Thyroid gland (tissue), 4 donors: ENCODE measurements around the gene CACNG7. TPM values are rescaled to one million over a fixed set of nuclear protein-coding genes. Genes with fewer than 3 reads are reported as not detected.

Experiments
- DNase-seq, 2 donors: peaks; one replicate each; pipeline ENCODE4 v3.0.0-alpha.2; 2019
- H3K27ac ChIP-seq, 3 donors: fragments of 200-600 bp; sonication (generic); 1 replicate in 2 of 3; 2 replicates in 1 of 3; pipeline ENCODE4 v1.5.1; 2016 to 2019; ENCODE audit warnings: mild to moderate bottlenecking in 1 of 3, moderate library complexity in 1 of 3
- H3K27me3 ChIP-seq: fragments of 200-600 bp; sonication (generic); one replicate; pipeline ENCODE4 v1.5.1; 2019
- H3K36me3 ChIP-seq, 2 donors: fragments of 200-600 bp; sonication (generic); one replicate each; pipeline ENCODE4 v1.5.1; 2016 to 2019
- H3K4me1 ChIP-seq, 2 donors: fragments of 200-600 bp; sonication (generic); one replicate each; pipeline ENCODE4 v1.5.1; 2017 to 2019
- H3K4me3 ChIP-seq, 3 donors: fragments of 200-600 bp; sonication (generic); replicated peaks in 1 of 3; 1 replicate in 2 of 3; 2 replicates in 1 of 3; pipeline ENCODE4 v1.5.1; 2016; ENCODE audit warnings: mild to moderate bottlenecking in 1 of 3
- H3K9me3 ChIP-seq: fragments of 200-600 bp; sonication (generic); one replicate; pipeline ENCODE4 v1.5.1; 2017
- POLR2A ChIP-seq, 2 donors: fragments of 450-650 bp; IDR thresholded peaks; one replicate each; pipeline ENCODE4 v1.6.1; 2017; ENCODE audit warnings: antibody characterized with exemption in 2 of 2, mild to moderate bottlenecking in 2 of 2, moderate library complexity in 1 of 2
- WGBS, 2 donors: methylation state at CpG; one replicate each; pipeline ENCODE4 v1.1.5; 2017; 5-methylcytosine and 5-hydroxymethylcytosine counted together
- intact Hi-C: fragments of 100-400 bp; cut with DNase I; formaldehyde crosslinking; loops from one replicate; pipeline ENCODE4 v1.15.1; 2023
- total RNA-seq, 4 donors: library from RNA; depleted of rRNA; stranded (reverse); fragments of >200 nt; gene quantifications; one replicate each; pipeline ENCODE4 v1.2.3, GENCODE V29; 2016
- TF ChIP-seq, protein P1 (sequence below), 6 experiments: fragments of 200-600 bp in 3 of 6; fragments of 450-650 bp in 3 of 6; sonication (generic) in 3 of 6; IDR thresholded peaks; one replicate each; pipeline ENCODE4 v1.5.1; 2016 to 2019; ENCODE audit warnings: antibody characterized with exemption in 6 of 6, mild to moderate bottlenecking in 2 of 6, inconsistent platforms in 1 of 6, moderate library complexity in 1 of 6

CACNG7 gene
- total RNA-seq, 4 donors from 2014 or later: not detected

DNA sequence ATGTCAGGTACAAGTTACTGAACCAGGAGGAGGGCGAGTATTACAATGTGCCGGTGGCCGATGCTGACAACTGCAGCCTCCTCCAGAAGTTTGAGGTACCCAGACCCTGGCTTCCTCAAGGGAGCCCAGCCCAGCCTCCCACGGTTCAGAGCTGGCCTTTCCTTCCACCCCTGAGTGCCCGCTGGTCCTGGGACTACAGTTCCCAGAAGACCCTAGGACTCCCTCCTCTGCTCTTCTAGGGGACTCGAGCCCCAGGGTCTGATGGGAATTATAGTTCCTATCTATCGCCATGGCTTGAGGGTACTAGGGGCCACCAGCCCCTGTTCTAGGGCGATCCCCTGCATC, 16.1 kb upstream of the CACNG7 start:
- Histone ChIP-seq H3K4me1 (peaks cover 0 to 5% of the 10 kb centered on the region in 2 donors), H3K27me3 (no peaks in the 10 kb centered on the region), H3K4me3 (no peak overlapping the region), H3K27ac (no peak overlapping the region), H3K9me3 (no peaks in the 10 kb centered on the region), H3K36me3 (no peaks in the 10 kb centered on the region)
- intact Hi-C loops: no loop called here
- no peak for DNase-seq
- TF ChIP-seq, protein P1, sequence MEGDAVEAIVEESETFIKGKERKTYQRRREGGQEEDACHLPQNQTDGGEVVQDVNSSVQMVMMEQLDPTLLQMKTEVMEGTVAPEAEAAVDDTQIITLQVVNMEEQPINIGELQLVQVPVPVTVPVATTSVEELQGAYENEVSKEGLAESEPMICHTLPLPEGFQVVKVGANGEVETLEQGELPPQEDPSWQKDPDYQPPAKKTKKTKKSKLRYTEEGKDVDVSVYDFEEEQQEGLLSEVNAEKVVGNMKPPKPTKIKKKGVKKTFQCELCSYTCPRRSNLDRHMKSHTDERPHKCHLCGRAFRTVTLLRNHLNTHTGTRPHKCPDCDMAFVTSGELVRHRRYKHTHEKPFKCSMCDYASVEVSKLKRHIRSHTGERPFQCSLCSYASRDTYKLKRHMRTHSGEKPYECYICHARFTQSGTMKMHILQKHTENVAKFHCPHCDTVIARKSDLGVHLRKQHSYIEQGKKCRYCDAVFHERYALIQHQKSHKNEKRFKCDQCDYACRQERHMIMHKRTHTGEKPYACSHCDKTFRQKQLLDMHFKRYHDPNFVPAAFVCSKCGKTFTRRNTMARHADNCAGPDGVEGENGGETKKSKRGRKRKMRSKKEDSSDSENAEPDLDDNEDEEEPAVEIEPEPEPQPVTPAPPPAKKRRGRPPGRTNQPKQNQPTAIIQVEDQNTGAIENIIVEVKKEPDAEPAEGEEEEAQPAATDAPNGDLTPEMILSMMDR (IDR thresholded peaks at IDR 0.05): no peak
- TF ChIP-seq POLR2A (IDR thresholded peaks at IDR 0.05): no peak
- WGBS, 2 donors: 59 to 70% methylated on average over 8 of the region's 8 CpGs

DNA sequence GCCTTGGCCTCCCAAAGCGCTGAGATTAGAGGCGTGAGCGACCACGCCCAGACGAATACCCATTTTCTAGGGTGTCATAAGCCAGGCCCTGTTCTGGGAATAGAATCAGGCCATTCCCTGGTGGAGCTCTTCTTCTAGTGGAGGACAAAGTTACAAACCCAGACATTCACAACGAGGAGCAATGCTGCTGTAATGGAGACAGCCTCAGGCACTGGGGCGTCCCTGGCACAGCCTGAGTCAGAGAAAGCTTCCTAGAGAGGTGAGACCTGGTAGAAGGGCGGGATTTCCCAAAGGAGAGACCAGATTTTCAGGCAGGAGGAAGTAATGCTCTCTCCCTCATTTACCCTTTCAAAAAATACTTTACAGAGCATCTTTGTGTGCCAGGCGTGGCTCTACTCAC, 14.4 kb upstream of the CACNG7 start:
- no peak for TF ChIP-seq POLR2A (IDR thresholded peaks at IDR 0.05)
- TF ChIP-seq, protein P1 (IDR thresholded peaks at IDR 0.05): no peak
- DNase-seq: no peak
- Histone ChIP-seq H3K9me3 (no peaks in the 10 kb centered on the region), H3K4me1 (peaks cover 0 to 4% of the 10 kb centered on the region in 2 donors), H3K27ac (no peak overlapping the region), H3K27me3 (no peaks in the 10 kb centered on the region), H3K36me3 (no peaks in the 10 kb centered on the region), H3K4me3 (no peak overlapping the region)
- intact Hi-C loops: no loop called here
- WGBS, 2 donors: 71 to 78% methylated on average over 9 of the region's 9 CpGs

DNA sequence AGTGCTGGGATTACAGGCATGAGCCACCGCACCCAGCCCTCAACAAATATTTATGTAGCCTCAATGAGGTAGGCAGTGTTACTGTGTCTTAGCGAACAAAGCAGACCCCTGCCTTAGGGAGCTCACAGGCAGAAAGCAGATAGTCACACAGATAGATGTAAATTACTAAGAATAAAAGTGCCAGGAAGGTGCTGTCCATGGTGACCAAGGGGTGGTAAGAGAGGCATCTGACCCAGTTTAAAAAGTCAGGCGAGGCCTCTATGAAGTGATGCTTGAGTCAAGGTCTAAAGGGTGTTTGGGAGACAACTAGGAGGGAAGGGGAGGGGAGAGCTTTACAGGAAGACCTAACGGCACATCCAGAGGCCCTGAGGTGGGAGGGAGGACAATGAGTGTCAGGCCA, 12.4 kb upstream of the CACNG7 start:
- H3K4me1 ChIP-seq: no peaks in the 10 kb centered on the region
- H3K36me3 ChIP-seq: no peaks in the 10 kb centered on the region
- no peaks in the 10 kb centered on the region for H3K27me3 ChIP-seq
- H3K27ac ChIP-seq: no peak overlapping the region
- no peak for DNase-seq
- WGBS, 2 donors: 32 to 41% methylated on average over 4 of the region's 4 CpGs
- H3K9me3 ChIP-seq: no peaks in the 10 kb centered on the region
- intact Hi-C loops: no loop called here
- H3K4me3 ChIP-seq: no peak overlapping the region
- TF ChIP-seq, protein P1 (IDR thresholded peaks at IDR 0.05): no peak
- no peak for TF ChIP-seq POLR2A (IDR thresholded peaks at IDR 0.05)

DNA sequence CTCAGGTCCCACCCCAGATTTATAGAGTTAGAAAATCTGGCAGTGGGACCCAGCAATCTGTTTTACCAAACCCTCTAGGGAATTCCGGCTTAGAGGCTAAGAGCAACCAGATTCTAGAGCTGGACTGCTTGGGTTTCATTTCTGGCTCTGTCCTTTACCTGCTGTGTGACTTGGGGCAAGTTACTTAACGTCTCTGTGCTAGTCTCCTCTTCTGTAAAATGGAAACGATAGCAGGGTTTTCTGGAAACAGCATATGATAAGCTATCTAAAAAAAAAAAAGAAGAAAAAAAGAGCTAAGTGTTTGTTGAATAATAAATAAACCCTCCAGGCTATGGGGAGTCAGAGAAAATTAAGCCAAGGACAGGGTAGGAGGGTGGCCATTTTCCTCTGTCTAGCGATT, 11.6 kb upstream of the CACNG7 start:
- Histone ChIP-seq H3K36me3 (no peaks in the 10 kb centered on the region), H3K27me3 (no peaks in the 10 kb centered on the region), H3K9me3 (no peaks in the 10 kb centered on the region), H3K27ac (no peak overlapping the region), H3K4me1 (no peaks in the 10 kb centered on the region), H3K4me3 (no peak overlapping the region)
- TF ChIP-seq POLR2A (IDR thresholded peaks at IDR 0.05): no peak
- TF ChIP-seq, protein P1 (IDR thresholded peaks at IDR 0.05): no peak
- 54 to 61% methylated on average over 4 of the region's 4 CpGs for WGBS, 2 donors
- DNase-seq: no peak
- intact Hi-C loops: no loop called here

DNA sequence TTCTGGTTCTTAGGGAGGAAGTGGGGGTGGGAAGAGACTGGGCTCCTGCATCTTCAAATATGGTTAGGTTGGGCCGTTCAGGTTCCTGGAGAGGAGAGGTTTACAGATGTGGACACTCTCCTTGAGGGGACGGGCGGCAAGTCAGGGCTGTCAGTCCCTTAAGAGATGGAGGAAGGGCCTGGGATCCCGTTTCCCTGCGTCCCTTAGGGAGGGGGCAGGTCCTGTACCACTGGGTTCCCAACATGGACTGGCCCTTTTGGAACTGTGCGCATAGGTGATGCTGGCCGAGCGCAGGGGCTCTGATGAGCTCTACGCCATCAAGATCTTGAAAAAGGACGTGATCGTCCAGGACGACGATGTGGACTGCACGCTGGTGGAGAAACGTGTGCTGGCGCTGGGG, 10.9 kb upstream of the CACNG7 start:
- Histone ChIP-seq H3K27ac (no peak overlapping the region), H3K4me1 (no peaks in the 10 kb centered on the region), H3K27me3 (no peaks in the 10 kb centered on the region), H3K4me3 (no peak overlapping the region), H3K9me3 (no peaks in the 10 kb centered on the region), H3K36me3 (no peaks in the 10 kb centered on the region)
- intact Hi-C loops: no loop called here
- TF ChIP-seq, protein P1 (IDR thresholded peaks at IDR 0.05): no peak
- TF ChIP-seq POLR2A (IDR thresholded peaks at IDR 0.05): no peak
- DNase-seq: no peak
- 4% methylated on average over 5 to 11 of the region's 16 CpGs for WGBS, 2 donors
